ENCODE measurements around the gene VAV1. TPM values are rescaled to one million over a fixed set of nuclear protein-coding genes. Genes with fewer than 3 reads are reported as not detected.

The VAV1 gene
- total and polyA plus RNA-seq, 2 of the 8 experiments (the other 6 are each of a cell fraction or from before 2014, with no cell fraction given), result 0.21 to 0.22 TPM

DNA sequence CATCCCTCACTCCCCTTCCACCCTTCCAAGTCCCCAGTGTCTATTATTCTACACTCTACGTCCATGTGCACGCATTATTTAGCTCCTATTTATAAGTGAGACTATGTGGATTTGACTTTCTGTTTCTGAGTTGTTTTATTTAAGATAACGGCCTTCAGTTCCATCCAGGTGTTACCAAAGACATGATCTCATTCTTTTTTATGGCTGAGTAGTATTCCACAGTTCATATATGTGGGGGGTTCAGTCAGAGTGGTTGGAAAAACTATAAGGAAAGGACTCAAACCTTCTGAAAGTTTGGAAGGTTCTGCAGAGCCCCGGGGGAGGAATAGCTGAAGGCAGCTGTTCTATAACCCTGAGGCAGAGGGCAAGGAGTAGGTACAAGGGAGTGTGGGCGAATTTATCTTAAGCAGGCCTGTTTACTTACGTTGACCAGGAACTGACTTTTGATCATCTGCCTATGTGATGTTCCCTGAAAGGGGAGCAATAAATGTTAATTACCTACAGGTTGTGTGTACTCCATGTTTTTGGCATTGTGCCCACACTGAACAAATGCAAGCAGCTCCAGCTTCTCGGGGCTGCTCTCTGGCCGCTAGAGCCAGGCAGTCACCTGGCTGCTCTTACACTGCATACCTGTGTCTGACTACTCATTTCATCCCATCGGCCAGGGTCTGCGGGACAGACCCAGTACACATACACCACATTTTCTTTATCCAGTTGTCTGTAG, 101.4 kb downstream of the VAV1 start:
- no peak overlapping the region for H2BK20ac ChIP-seq (ENCODE audit: low read length)
- no peak overlapping the region for H3K27ac ChIP-seq (ENCODE audit: low read depth, low read length)
- ChIA-PET POLR2A (ENCODE audit: partially characterized antibody) (no interaction called here), CTCF (ENCODE audit: partially characterized antibody) (no interaction called here)
- no peak overlapping the region for H4K8ac ChIP-seq (ENCODE audit: extremely low read depth, insufficient read depth, low read length)
- H2BK5ac ChIP-seq (ENCODE audit: low read depth, low read length), result no peak overlapping the region
- H3K14ac ChIP-seq (ENCODE audit: insufficient read length), result no peak overlapping the region
- H3K4me2 ChIP-seq (ENCODE audit: insufficient read depth in 1 of 2, low read depth in 2 of 2, low read length in 2 of 2), result no peak overlapping the region
- H2AK5ac ChIP-seq (ENCODE audit: low read depth, low read length), result no peak overlapping the region
- H3K36me3 ChIP-seq (ENCODE audit: control insufficient read depth in 2 of 4, insufficient read depth in 4 of 4, low read length in 3 of 4), result no peaks in the 10 kb centered on the region
- H3K27me3 ChIP-seq (replicated peaks in 1 of 4; ENCODE audit: control insufficient read depth in 3 of 4, extremely low read depth in 1 of 4, insufficient read depth in 3 of 4, low read length in 3 of 4), result no peaks in the 10 kb centered on the region
- H3K18ac ChIP-seq (ENCODE audit: extremely low read depth, low read length), result no peak overlapping the region
- no peak overlapping the region for H2BK12ac ChIP-seq (ENCODE audit: low read depth, low read length)
- FAIRE-seq, result no peak
- H2BK120ac ChIP-seq (replicated peaks; ENCODE audit: low read depth, low read length), result no peak overlapping the region
- no peak overlapping the region for H3K9ac ChIP-seq (replicated peaks in 1 of 4; ENCODE audit: extremely low read depth in 1 of 4, low read depth in 3 of 4, low read length in 3 of 4)
- no peaks in the 10 kb centered on the region for H3K23me2 ChIP-seq (ENCODE audit: low read depth, low read length)
- H3K56ac ChIP-seq (replicated peaks; ENCODE audit: insufficient read length, low read depth, low read length), result no peak overlapping the region
- H2AFZ ChIP-seq (ENCODE audit: low read length), result no peak overlapping the region
- H2BK15ac ChIP-seq (ENCODE audit: low read length), result no peak overlapping the region
- DNase-seq (ENCODE audit: low read depth in 1 of 2, low spot score in 2 of 2), result no peak
- H4K20me1 ChIP-seq (replicated peaks in 1 of 2; ENCODE audit: control insufficient read depth in 1 of 2, insufficient read depth in 2 of 2, low read length in 2 of 2), result no peaks in the 10 kb centered on the region
- no peak overlapping the region for H3K4ac ChIP-seq (replicated peaks; ENCODE audit: insufficient read length, low read depth, low read length)
- H3K4me3 ChIP-seq (ENCODE audit: extremely low read depth in 1 of 4, insufficient read depth in 2 of 4, low read depth in 3 of 4, low read length in 4 of 4), result no peak overlapping the region
- H3K23ac ChIP-seq (ENCODE audit: insufficient read length), result no peak overlapping the region
- H4K5ac ChIP-seq (ENCODE audit: insufficient read length, low read depth, low read length), result no peak overlapping the region
- 78% methylated on average over 10 of the region's 10 CpGs; no CpG with 5 or more reads in 1 of the 2 experiments for WGBS, 2 experiments (ENCODE audit: extremely low coverage in 1 of 2, insufficient coverage in 1 of 2, insufficient read length in 1 of 2, insufficient replicate concordance in 2 of 2, low coverage in 1 of 2, low lambda C conversion rate in 2 of 2, missing lambda C conversion rate in 1 of 2)
- no peaks in the 10 kb centered on the region for H3K4me1 ChIP-seq (replicated peaks in 1 of 4; ENCODE audit: control insufficient read depth in 3 of 4, insufficient read depth in 4 of 4, low read length in 3 of 4)
- no peaks in the 10 kb centered on the region for H3K79me2 ChIP-seq (ENCODE audit: control insufficient read depth in 1 of 2, insufficient read depth in 2 of 2, low read length in 2 of 2)
- no peaks in the 10 kb centered on the region for H3K79me1 ChIP-seq (ENCODE audit: low read depth, low read length)
- H3K9me3 ChIP-seq (ENCODE audit: insufficient read depth in 2 of 2, low read depth in 1 of 2, low read length in 1 of 2), result peaks cover 31 to 68% of the 10 kb centered on the region in 2 experiments
- no peak overlapping the region for H4K91ac ChIP-seq (replicated peaks; ENCODE audit: insufficient read length, low read length)
- TF ChIP-seq BCL11A (IDR thresholded peaks at IDR 0.05; ENCODE audit: low read depth in 2 of 2, low read length in 2 of 2) (no peak), SP4 (IDR thresholded peaks at IDR 0.05; ENCODE audit: low read length) (no peak)

Data from H1 (cell line).